CD4-positive, CD25-positive, alpha-beta regulatory T cell (primary cell): ENCODE results near the gene STK4. TPM values are rescaled to one million over a fixed set of nuclear protein-coding genes. Genes with fewer than 3 reads are reported as not detected.

Experiments used
- ATAC-seq, 2 donors: fragments of 150-1000 bp; cut with Tn5 transposase; one replicate each; pipeline ENCODE4 v1.10.0; 2021; ENCODE audit warnings: low read depth in 2 of 2, moderate number of reproducible peaks in 2 of 2, moderate library complexity in 1 of 2
- DNase-seq, 3 donors: peaks; one replicate each; pipeline versions ENCODE4 v3.0.0 to v3.0.0-alpha.2; 2012 to 2022; ENCODE audit warnings: mixed read lengths in 1 of 3
- H3K27ac ChIP-seq: one replicate; pipeline ENCODE4 v1.7.0; 2013; ENCODE audit warnings: mild to moderate bottlenecking, low read length; ENCODE audit not compliant: insufficient read depth, poor library complexity, severe bottlenecking
- H3K27me3 ChIP-seq: one replicate; pipeline ENCODE4 v1.7.0; 2013; ENCODE audit warnings: low read length; ENCODE audit not compliant: control insufficient read depth, insufficient read depth
- H3K36me3 ChIP-seq: one replicate; pipeline ENCODE4 v1.7.0; 2013; ENCODE audit warnings: mild to moderate bottlenecking, low read length, moderate library complexity; ENCODE audit not compliant: control insufficient read depth, insufficient read depth
- H3K4me1 ChIP-seq: 2 replicates; pipeline ENCODE4 v1.7.0; 2013; ENCODE audit warnings: mild to moderate bottlenecking, low read length; ENCODE audit not compliant: insufficient read depth, control insufficient read depth, poor library complexity, severe bottlenecking
- H3K4me3 ChIP-seq: one replicate; pipeline ENCODE4 v1.7.0; 2013; ENCODE audit warnings: low read depth, mild to moderate bottlenecking, low read length, moderate library complexity
- H3K9me3 ChIP-seq, 2 experiments: 1 replicate in 1 of 2; 2 replicates in 1 of 2; pipeline ENCODE4 v1.7.0; 2013; ENCODE audit warnings: low read length in 2 of 2, mild to moderate bottlenecking in 1 of 2, moderate library complexity in 1 of 2; ENCODE audit not compliant: control insufficient read depth in 2 of 2
- H3K27ac Mint-ChIP-seq, 3 donors: one replicate each; pipeline ENCODE4 v1.8.0; 2020 to 2022; ENCODE audit warnings: mild to moderate bottlenecking in 3 of 3, mixed read lengths in 3 of 3, moderate library complexity in 2 of 3
- H3K27me3 Mint-ChIP-seq: one replicate; pipeline ENCODE4 v1.8.0; 2022; ENCODE audit warnings: mild to moderate bottlenecking, mixed read lengths
- H3K36me3 Mint-ChIP-seq: one replicate; pipeline ENCODE4 v1.8.0; 2020; ENCODE audit warnings: mixed read lengths
- H3K4me1 Mint-ChIP-seq, 4 donors: one replicate each; pipeline ENCODE4 v1.8.0; 2020 to 2022; ENCODE audit warnings: mixed read lengths in 4 of 4, mild to moderate bottlenecking in 1 of 4
- H3K4me3 Mint-ChIP-seq, 4 donors: one replicate each; pipeline ENCODE4 v1.8.0; 2020 to 2022; ENCODE audit warnings: mild to moderate bottlenecking in 4 of 4, mixed read lengths in 4 of 4, moderate library complexity in 3 of 4
- H3K9me3 Mint-ChIP-seq, 7 donors: one replicate each; pipeline ENCODE4 v1.8.0; 2020 to 2022; ENCODE audit warnings: mixed read lengths in 7 of 7, mild to moderate bottlenecking in 3 of 7, moderate library complexity in 2 of 7
- polyA plus RNA-seq, 4 donors: library from polyadenylated mRNA; unstranded; fragments of 300-500 nt; fragmentation: Illumina TruSeq; gene quantifications; one replicate each; pipeline ENCODE4 v1.2.3, GENCODE V29; 2021
- total RNA-seq: library from RNA; stranded (reverse); gene quantifications from one replicate; pipeline ENCODE4 v1.2.3, GENCODE V29; 2022

Gene STK4
- total and polyA plus RNA-seq, 5 donors from 2014 or later: 211 to 375 (median 227) TPM

- Mint-ChIP-seq H3K4me1 (peaks cover 11 to 23% (median 15%) of the 10 kb centered on the region in 4 donors), H3K27ac (no peak overlapping the region), H3K4me3 (peak overlapping the region in 1 of 4 donors; percentile 13), H3K27me3 (no peaks in the 10 kb centered on the region), H3K9me3 (peaks cover 0 to 16% (median 9%) of the 10 kb centered on the region in 7 donors), H3K36me3 (peaks cover 78% of the 10 kb centered on the region)
- no peaks in the 10 kb centered on the region for H3K27me3 ChIP-seq
- no peak overlapping the region for H3K4me3 ChIP-seq
- peaks cover 11 to 12% of the 10 kb centered on the region in 2 experiments for H3K9me3 ChIP-seq
- no peak for ATAC-seq
- no peak overlapping the region for H3K27ac ChIP-seq
- no peak for DNase-seq
- no peaks in the 10 kb centered on the region for H3K4me1 ChIP-seq
- peaks cover 68% of the 10 kb centered on the region for H3K36me3 ChIP-seq
Measured at GRCh38 chr20:45083127-45083526, 116.8 kb downstream of the STK4 start.

GRCh38 chr20:45085289-45085688 is 119.0 kb downstream of the STK4 start:
- Mint-ChIP-seq H3K27ac (peak overlapping the region in 2 of 3 donors; percentile 62 to 87), H3K4me1 (peaks cover 5 to 19% (median 15%) of the 10 kb centered on the region in 4 donors), H3K9me3 (peaks cover 0 to 12% (median 8%) of the 10 kb centered on the region in 7 donors), H3K4me3 (peak overlapping the region in 1 of 4 donors; percentile 68), H3K36me3 (peaks cover 66% of the 10 kb centered on the region), H3K27me3 (no peaks in the 10 kb centered on the region)
- no peak for ATAC-seq
- no peak for DNase-seq
- H3K27ac ChIP-seq: no peak overlapping the region
- H3K27me3 ChIP-seq: no peaks in the 10 kb centered on the region
- H3K9me3 ChIP-seq: peaks cover 11 to 12% of the 10 kb centered on the region in 2 experiments
- no peaks in the 10 kb centered on the region for H3K4me1 ChIP-seq
- peaks cover 49% of the 10 kb centered on the region for H3K36me3 ChIP-seq
- no peak overlapping the region for H3K4me3 ChIP-seq

- ATAC-seq (no peak), DNase-seq (no peak)
- H3K4me3 Mint-ChIP-seq: no peak overlapping the region
- H3K36me3 ChIP-seq: peaks cover 44% of the 10 kb centered on the region
- H3K36me3 Mint-ChIP-seq: peaks cover 60% of the 10 kb centered on the region
- H3K27me3 Mint-ChIP-seq: no peaks in the 10 kb centered on the region
- H3K4me1 Mint-ChIP-seq: peaks cover 5 to 19% (median 14%) of the 10 kb centered on the region in 4 donors
- H3K27ac Mint-ChIP-seq: peak overlapping the region in 1 of 3 donors; percentile 25
- no peaks in the 10 kb centered on the region for H3K27me3 ChIP-seq
- H3K9me3 Mint-ChIP-seq: peaks cover 0 to 12% (median 8%) of the 10 kb centered on the region in 7 donors
- H3K4me1 ChIP-seq: no peaks in the 10 kb centered on the region
- H3K27ac ChIP-seq: no peak overlapping the region
- H3K9me3 ChIP-seq: peaks cover 11 to 12% of the 10 kb centered on the region in 2 experiments
- no peak overlapping the region for H3K4me3 ChIP-seq
Measured at GRCh38 chr20:45085867-45086266, 119.6 kb downstream of the STK4 start.

- Mint-ChIP-seq H3K9me3 (peaks cover 0 to 7% (median 3%) of the 10 kb centered on the region in 7 donors), H3K4me1 (peaks cover 5 to 19% (median 12%) of the 10 kb centered on the region in 4 donors), H3K27ac (no peak overlapping the region), H3K27me3 (no peaks in the 10 kb centered on the region), H3K36me3 (peaks cover 47% of the 10 kb centered on the region), H3K4me3 (no peak overlapping the region)
- no peaks in the 10 kb centered on the region for H3K27me3 ChIP-seq
- peaks cover 7 to 9% of the 10 kb centered on the region in 2 experiments for H3K9me3 ChIP-seq
- H3K27ac ChIP-seq: no peak overlapping the region
- no peak for DNase-seq
- H3K36me3 ChIP-seq: peaks cover 30% of the 10 kb centered on the region
- H3K4me3 ChIP-seq: no peak overlapping the region
- no peaks in the 10 kb centered on the region for H3K4me1 ChIP-seq
- ATAC-seq: no peak
Measured at GRCh38 chr20:45087097-45087790, 120.9 kb downstream of the STK4 start.

- peak overlapping the region in 1 of 3 donors; percentile 5 for H3K27ac Mint-ChIP-seq
- H3K36me3 Mint-ChIP-seq: peaks cover 42% of the 10 kb centered on the region
- peaks cover 0 to 3% (median under 1%) of the 10 kb centered on the region in 7 donors for H3K9me3 Mint-ChIP-seq
- DNase-seq: no peak
- H3K36me3 ChIP-seq: peaks cover 24% of the 10 kb centered on the region
- H3K4me1 Mint-ChIP-seq: peaks cover 5 to 17% (median 12%) of the 10 kb centered on the region in 4 donors
- H3K27me3 Mint-ChIP-seq: no peaks in the 10 kb centered on the region
- H3K4me1 ChIP-seq: no peaks in the 10 kb centered on the region
- no peak overlapping the region for H3K4me3 Mint-ChIP-seq
- H3K4me3 ChIP-seq: no peak overlapping the region
- H3K27ac ChIP-seq: no peak overlapping the region
- H3K9me3 ChIP-seq: peaks cover 2 to 4% of the 10 kb centered on the region in 2 experiments
- no peaks in the 10 kb centered on the region for H3K27me3 ChIP-seq
- no peak for ATAC-seq
Measured at GRCh38 chr20:45087814-45088213, 121.5 kb downstream of the STK4 start.

GRCh38 chr20:45088247-45088646 is 121.9 kb downstream of the STK4 start:
- H3K4me3 Mint-ChIP-seq: no peak overlapping the region
- no peak for ATAC-seq
- H3K4me1 Mint-ChIP-seq: peaks cover 5 to 17% (median 12%) of the 10 kb centered on the region in 4 donors
- H3K9me3 Mint-ChIP-seq: peaks cover 0 to 3% (median 0%) of the 10 kb centered on the region in 7 donors
- H3K4me3 ChIP-seq: no peak overlapping the region
- peaks cover 20% of the 10 kb centered on the region for H3K36me3 ChIP-seq
- peaks cover 37% of the 10 kb centered on the region for H3K36me3 Mint-ChIP-seq
- H3K27ac ChIP-seq: no peak overlapping the region
- H3K27ac Mint-ChIP-seq: peak overlapping the region in 1 of 3 donors; percentile 5
- H3K27me3 Mint-ChIP-seq: no peaks in the 10 kb centered on the region
- no peaks in the 10 kb centered on the region for H3K27me3 ChIP-seq
- no peaks in the 10 kb centered on the region for H3K4me1 ChIP-seq
- DNase-seq: no peak
- H3K9me3 ChIP-seq: no peaks in the 10 kb centered on the region

GRCh38 chr20:45090481-45090880 is 124.2 kb downstream of the STK4 start:
- H3K4me1 Mint-ChIP-seq: peaks cover 0 to 13% (median 8%) of the 10 kb centered on the region in 4 donors
- H3K27ac Mint-ChIP-seq: no peak overlapping the region
- no peak overlapping the region for H3K4me3 Mint-ChIP-seq

More at GRCh38 chr20:45090481-45090880, 124.2 kb downstream of the STK4 start:
- DNase-seq: no peak
- H3K27me3 Mint-ChIP-seq: peaks cover 4% of the 10 kb centered on the region
- peaks cover 25% of the 10 kb centered on the region for H3K36me3 Mint-ChIP-seq
- ATAC-seq: no peak
- H3K9me3 Mint-ChIP-seq: peaks cover 0 to 3% (median 0%) of the 10 kb centered on the region in 7 donors
- H3K36me3 ChIP-seq: peaks cover 16% of the 10 kb centered on the region
- H3K4me3 ChIP-seq: no peak overlapping the region
- no peak overlapping the region for H3K27ac ChIP-seq
- no peaks in the 10 kb centered on the region for H3K9me3 ChIP-seq
- H3K27me3 ChIP-seq: no peaks in the 10 kb centered on the region
- peaks cover under 1% of the 10 kb centered on the region for H3K4me1 ChIP-seq
